Esophagus squamous epithelium (tissue), 5 donors: Measurements from ENCODE around the gene TMEM161A. TPM values are rescaled to one million over a fixed set of nuclear protein-coding genes. Genes with fewer than 3 reads are reported as not detected.
A peak's percentile ranks its signal among the peaks of the same experiment; 100 is the strongest.
"Not testable (repeated sequence)": the region's sequence is repeated elsewhere in the genome, so short reads cannot be mapped to it uniquely, and the experiment has no call there.

Experiments used
- DNase-seq: peaks from one replicate; lab custom pipeline; 2025; lab: John Stamatoyannopoulos, UW
- H3K27ac ChIP-seq, 4 donors: fragments of 200-600 bp; sonication (generic); one replicate each; pipeline ENCODE4 v1.5.1; 2016 to 2019; ENCODE audit warnings: mild to moderate bottlenecking in 1 of 4
- H3K27me3 ChIP-seq, 4 donors: fragments of 200-600 bp; sonication (generic); 1 replicate in 3 of 4; 2 replicates in 1 of 4; pipeline versions ENCODE4 v1.5.1 to v1.6.0; 2017 to 2021; ENCODE audit warnings: antibody characterized with exemption in 1 of 4
- H3K36me3 ChIP-seq, 3 donors: fragments of 200-600 bp; sonication (generic); one replicate each; pipeline ENCODE4 v1.5.1; 2016 to 2019
- H3K4me1 ChIP-seq, 3 donors: fragments of 200-600 bp; sonication (generic); one replicate each; pipeline ENCODE4 v1.5.1; 2017 to 2019
- H3K4me3 ChIP-seq, 4 donors: fragments of 200-600 bp; sonication (generic); 1 replicate in 3 of 4; 2 replicates in 1 of 4; pipeline ENCODE4 v1.5.1; 2016 to 2019; ENCODE audit warnings: mild to moderate bottlenecking in 2 of 4, moderate library complexity in 1 of 4
- H3K9me3 ChIP-seq, 3 donors: fragments of 200-600 bp; sonication (generic); one replicate each; pipeline ENCODE4 v1.5.1; 2016 to 2019
- POLR2A ChIP-seq, 4 donors: fragments of 450-650 bp; IDR thresholded peaks; one replicate each; pipeline ENCODE4 v1.6.1; 2017; ENCODE audit warnings: antibody characterized with exemption in 4 of 4, mild to moderate bottlenecking in 4 of 4, moderate library complexity in 3 of 4
- WGBS, 2 donors: methylation state at CpG; one replicate each; pipeline ENCODE4 v1.1.5; 2018; 5-methylcytosine and 5-hydroxymethylcytosine counted together
- intact Hi-C: fragments of 100-400 bp; cut with DNase I; formaldehyde crosslinking; loops from one replicate; pipeline ENCODE4 v1.15.0; 2022
- total RNA-seq, 4 donors: library from RNA; depleted of rRNA; stranded (reverse); fragments of >200 nt; gene quantifications; one replicate each; pipeline ENCODE4 v1.1.0, GENCODE V29; 2016
- TF ChIP-seq, protein P1 (sequence below), 6 experiments: fragments of 450-650 bp in 4 of 6; fragments of 200-600 bp in 2 of 6; sonication (generic) in 2 of 6; IDR thresholded peaks; one replicate each; pipeline ENCODE4 v1.5.1; 2016 to 2019; ENCODE audit warnings: antibody characterized with exemption in 6 of 6, mild to moderate bottlenecking in 4 of 6, moderate library complexity in 4 of 6
- donor health status: DM: yes; HTN: yes; CAD: no.

The TMEM161A gene
- total RNA-seq, 4 donors from 2014 or later = 11.0 to 30.3 (median 15.5) TPM

- no peak overlapping the region for H3K27ac ChIP-seq
- no peaks in the 10 kb centered on the region for H3K27me3 ChIP-seq
- no peaks in the 10 kb centered on the region for H3K36me3 ChIP-seq
- no peak overlapping the region for H3K4me3 ChIP-seq
- H3K4me1 ChIP-seq = peaks cover 9 to 21% (median 12%) of the 10 kb centered on the region in 3 donors
- no peak for DNase-seq
- 48 to 52% methylated on average over 5 of the region's 5 CpGs for WGBS, 2 donors
- TF ChIP-seq, protein P1, sequence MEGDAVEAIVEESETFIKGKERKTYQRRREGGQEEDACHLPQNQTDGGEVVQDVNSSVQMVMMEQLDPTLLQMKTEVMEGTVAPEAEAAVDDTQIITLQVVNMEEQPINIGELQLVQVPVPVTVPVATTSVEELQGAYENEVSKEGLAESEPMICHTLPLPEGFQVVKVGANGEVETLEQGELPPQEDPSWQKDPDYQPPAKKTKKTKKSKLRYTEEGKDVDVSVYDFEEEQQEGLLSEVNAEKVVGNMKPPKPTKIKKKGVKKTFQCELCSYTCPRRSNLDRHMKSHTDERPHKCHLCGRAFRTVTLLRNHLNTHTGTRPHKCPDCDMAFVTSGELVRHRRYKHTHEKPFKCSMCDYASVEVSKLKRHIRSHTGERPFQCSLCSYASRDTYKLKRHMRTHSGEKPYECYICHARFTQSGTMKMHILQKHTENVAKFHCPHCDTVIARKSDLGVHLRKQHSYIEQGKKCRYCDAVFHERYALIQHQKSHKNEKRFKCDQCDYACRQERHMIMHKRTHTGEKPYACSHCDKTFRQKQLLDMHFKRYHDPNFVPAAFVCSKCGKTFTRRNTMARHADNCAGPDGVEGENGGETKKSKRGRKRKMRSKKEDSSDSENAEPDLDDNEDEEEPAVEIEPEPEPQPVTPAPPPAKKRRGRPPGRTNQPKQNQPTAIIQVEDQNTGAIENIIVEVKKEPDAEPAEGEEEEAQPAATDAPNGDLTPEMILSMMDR (IDR thresholded peaks at IDR 0.05) = no peak
- TF ChIP-seq POLR2A (IDR thresholded peaks at IDR 0.05) = no peak
- H3K9me3 ChIP-seq = no peaks in the 10 kb centered on the region
- intact Hi-C loops = no loop called here
Measured at GRCh38 chr19:19140476-19140875, 2.2 kb upstream of the TMEM161A start.

DNA sequence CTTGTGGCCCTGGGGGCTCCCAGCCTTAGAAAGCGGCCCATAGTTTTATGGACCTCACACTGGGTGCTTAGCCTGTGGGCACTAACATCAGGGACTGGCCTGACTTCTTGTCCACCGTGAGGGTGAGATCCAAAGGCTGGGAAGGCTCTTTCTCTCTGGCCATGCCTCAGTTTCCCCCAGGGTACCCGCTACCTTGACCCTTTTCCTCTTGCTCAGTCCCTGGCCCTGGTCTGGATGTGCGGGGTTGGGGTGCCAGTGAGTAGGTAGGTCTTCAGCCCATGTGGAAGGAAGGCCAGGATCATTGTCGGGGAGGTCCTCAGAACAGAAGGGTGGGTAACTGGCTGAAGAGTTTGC lies 1.6 kb upstream of the TMEM161A start:
- TF ChIP-seq POLR2A (IDR thresholded peaks at IDR 0.05) = no peak
- TF ChIP-seq, protein P1 (IDR thresholded peaks at IDR 0.05) = no peak
- Histone ChIP-seq H3K4me3 (no peak overlapping the region), H3K36me3 (no peaks in the 10 kb centered on the region), H3K27ac (no peak overlapping the region), H3K27me3 (no peaks in the 10 kb centered on the region), H3K4me1 (peaks cover 9 to 20% (median 12%) of the 10 kb centered on the region in 3 donors), H3K9me3 (no peaks in the 10 kb centered on the region)
- 33 to 100% methylated on average over 2 to 3 of the region's 5 CpGs for WGBS, 2 donors
- intact Hi-C loops = no loop called here
- DNase-seq = no peak

GRCh38 chr19:19137556-19138108 lies 646 bp downstream of the TMEM161A start:
- Histone ChIP-seq H3K9me3 (peaks cover 0 to 4% (median 2%) of the 10 kb centered on the region in 3 donors), H3K27ac (peak overlapping the region; percentile 66 to 85 (median 84)), H3K36me3 (peaks cover 0 to 9% (median 0%) of the 10 kb centered on the region in 3 donors), H3K27me3 (no peaks in the 10 kb centered on the region), H3K4me1 (peaks cover 9 to 20% (median 12%) of the 10 kb centered on the region in 3 donors), H3K4me3 (peak overlapping the region; percentile 72 to 87 (median 80))
- TF ChIP-seq, protein P1 (IDR thresholded peaks at IDR 0.05) = no peak
- TF ChIP-seq POLR2A (IDR thresholded peaks at IDR 0.05) = no peak
- DNase-seq = no peak
- intact Hi-C loops = no loop called here
- WGBS, 2 donors = 18 to 30% methylated on average over 6 to 11 of the region's 25 CpGs

- 78 to 85% methylated on average over 6 of the region's 6 CpGs for WGBS, 2 donors
- H3K4me1 ChIP-seq = peaks cover 9 to 20% (median 12%) of the 10 kb centered on the region in 3 donors
- intact Hi-C loops = not testable (repeated sequence)
Measured at GRCh38 chr19:19135713-19136112, 2.6 kb downstream of the TMEM161A start.

DNA sequence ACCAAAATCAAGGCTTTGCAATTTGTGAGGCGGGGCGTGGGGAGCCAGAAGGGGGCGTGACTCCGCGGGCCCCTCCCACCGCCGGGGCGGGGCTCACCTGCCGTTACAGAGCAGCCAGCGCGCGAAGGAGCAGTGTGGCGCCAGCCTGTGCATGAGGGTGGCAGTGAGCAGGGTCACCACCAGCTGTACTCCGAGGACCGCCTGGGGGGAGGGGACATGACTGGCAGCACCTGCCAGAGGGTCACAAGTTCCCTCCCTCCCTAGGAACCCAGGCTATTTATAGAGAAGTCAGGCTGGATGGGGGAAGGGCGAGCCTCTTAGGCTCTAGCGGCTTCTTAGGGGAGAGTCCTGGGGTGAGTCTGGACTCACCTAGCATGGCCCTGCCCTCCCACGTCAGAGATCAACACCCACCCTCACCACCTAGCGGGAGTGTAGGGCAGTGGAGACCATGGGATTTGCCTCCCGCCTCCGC lies 3.6 kb downstream of the TMEM161A start:
- no peak for DNase-seq

More at GRCh38 chr19:19135713-19136112, 2.6 kb downstream of the TMEM161A start:
- not testable (repeated sequence) for H3K27me3 ChIP-seq, DNase-seq, H3K4me3 ChIP-seq, H3K27ac ChIP-seq
- Histone ChIP-seq H3K9me3 (peaks cover 0 to 14% (median 14%) of the 10 kb centered on the region in 3 donors), H3K36me3 (peaks cover 0 to 19% (median 0%) of the 10 kb centered on the region in 3 donors)

More for the DNA sequence above, 3.6 kb downstream of the TMEM161A start:
- WGBS, 2 donors = 58 to 86% methylated on average over 5 to 17 of the region's 21 CpGs
- intact Hi-C loops = loop anchor here (5.0 kb wide), 1 partner anchor 77 kb away; no protein-coding TSS in a partner anchor
- Histone ChIP-seq H3K27me3 (no peaks in the 10 kb centered on the region), H3K36me3 (peaks cover 0 to 26% (median 0%) of the 10 kb centered on the region in 3 donors), H3K4me1 (peaks cover 9 to 20% (median 12%) of the 10 kb centered on the region in 3 donors), H3K27ac (no peak overlapping the region), H3K9me3 (peaks cover 0 to 14% (median 14%) of the 10 kb centered on the region in 3 donors), H3K4me3 (no peak overlapping the region)
- TF ChIP-seq POLR2A (IDR thresholded peaks at IDR 0.05) = no peak
- TF ChIP-seq, protein P1 (IDR thresholded peaks at IDR 0.05) = no peak
